Peyer's patch (tissue), 4 donors: ENCODE data around the gene TLR3.

ENCODE experiments used
- POLR2A ChIP-seq, 2 donors: fragments of 450-650 bp; IDR thresholded peaks; one replicate each; pipeline ENCODE4 v1.5.1; 2017; ENCODE audit warnings: antibody characterized with exemption in 2 of 2, mild to moderate bottlenecking in 2 of 2, moderate library complexity in 2 of 2
- TF ChIP-seq, protein P1 (sequence below), 6 experiments: fragments of 450-650 bp in 4 of 6; fragments of 200-600 bp in 2 of 6; sonication (generic) in 1 of 6; IDR thresholded peaks; one replicate each; pipeline ENCODE4 v1.5.1; 2017 to 2019; ENCODE audit warnings: antibody characterized with exemption in 6 of 6, mild to moderate bottlenecking in 3 of 6, moderate library complexity in 1 of 6

DNA sequence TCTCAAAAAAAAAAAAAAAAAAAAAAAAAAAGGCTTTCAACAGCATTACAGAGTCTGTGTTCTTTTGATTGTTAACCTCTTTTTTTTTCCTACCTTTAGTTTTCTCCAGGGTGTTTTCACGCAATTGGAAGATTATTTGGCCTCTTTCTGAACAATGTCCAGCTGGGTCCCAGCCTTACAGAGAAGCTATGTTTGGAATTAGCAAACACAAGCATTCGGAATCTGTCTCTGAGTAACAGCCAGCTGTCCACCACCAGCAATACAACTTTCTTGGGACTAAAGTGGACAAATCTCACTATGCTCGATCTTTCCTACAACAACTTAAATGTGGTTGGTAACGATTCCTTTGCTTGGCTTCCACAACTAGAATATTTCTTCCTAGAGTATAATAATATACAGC, 13.3 kb downstream of the TLR3 start:
- TF ChIP-seq, protein P1, sequence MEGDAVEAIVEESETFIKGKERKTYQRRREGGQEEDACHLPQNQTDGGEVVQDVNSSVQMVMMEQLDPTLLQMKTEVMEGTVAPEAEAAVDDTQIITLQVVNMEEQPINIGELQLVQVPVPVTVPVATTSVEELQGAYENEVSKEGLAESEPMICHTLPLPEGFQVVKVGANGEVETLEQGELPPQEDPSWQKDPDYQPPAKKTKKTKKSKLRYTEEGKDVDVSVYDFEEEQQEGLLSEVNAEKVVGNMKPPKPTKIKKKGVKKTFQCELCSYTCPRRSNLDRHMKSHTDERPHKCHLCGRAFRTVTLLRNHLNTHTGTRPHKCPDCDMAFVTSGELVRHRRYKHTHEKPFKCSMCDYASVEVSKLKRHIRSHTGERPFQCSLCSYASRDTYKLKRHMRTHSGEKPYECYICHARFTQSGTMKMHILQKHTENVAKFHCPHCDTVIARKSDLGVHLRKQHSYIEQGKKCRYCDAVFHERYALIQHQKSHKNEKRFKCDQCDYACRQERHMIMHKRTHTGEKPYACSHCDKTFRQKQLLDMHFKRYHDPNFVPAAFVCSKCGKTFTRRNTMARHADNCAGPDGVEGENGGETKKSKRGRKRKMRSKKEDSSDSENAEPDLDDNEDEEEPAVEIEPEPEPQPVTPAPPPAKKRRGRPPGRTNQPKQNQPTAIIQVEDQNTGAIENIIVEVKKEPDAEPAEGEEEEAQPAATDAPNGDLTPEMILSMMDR (IDR thresholded peaks at IDR 0.05), result no peak
- TF ChIP-seq POLR2A (IDR thresholded peaks at IDR 0.05), result no peak
